ENCODE results near the gene PTH2.

GRCh38 chr19:49461656-49462055 lies 38.4 kb upstream of the PTH2 start:
- TF ChIP-seq CTCF (IDR thresholded peaks at IDR 0.05) (no peak), POLR2A (IDR thresholded peaks at IDR 0.05; ENCODE audit: low read depth) (no peak), POLR2AphosphoS5 (IDR thresholded peaks at IDR 0.05) (no peak), EP300 (IDR thresholded peaks at IDR 0.05) (no peak)

Measured in esophagus muscularis mucosa (tissue), 4 donors.